NB4 (cell line): ENCODE results near the gene BICRA.

Experiments
- DNase-seq: peaks from one replicate; pipeline ENCODE4 v3.0.0; 2010; ENCODE audit warnings: low read depth
- H3K4me3 ChIP-seq: one replicate; pipeline ENCODE4 v1.5.1; 2011; ENCODE audit warnings: mild to moderate bottlenecking, low read depth, low read length, moderate library complexity
- CTCF ChIP-seq: IDR thresholded peaks from one replicate; pipeline ENCODE4 v1.5.1; 2012; ENCODE audit warnings: low read depth, low read length
- MAX ChIP-seq: IDR thresholded peaks from 2 replicates; pipeline ENCODE4 v1.6.1; 2011; ENCODE audit warnings: low read depth, low read length
- MYC ChIP-seq: IDR thresholded peaks from 2 replicates; pipeline ENCODE4 v1.6.1; 2011; ENCODE audit warnings: low read depth, low read length
- POLR2A ChIP-seq: IDR thresholded peaks from 2 replicates; pipeline ENCODE4 v1.6.1; 2011; ENCODE audit warnings: mild to moderate bottlenecking; ENCODE audit not compliant: insufficient read length; ENCODE audit errors: extremely low read depth

The BICRA gene

DNA sequence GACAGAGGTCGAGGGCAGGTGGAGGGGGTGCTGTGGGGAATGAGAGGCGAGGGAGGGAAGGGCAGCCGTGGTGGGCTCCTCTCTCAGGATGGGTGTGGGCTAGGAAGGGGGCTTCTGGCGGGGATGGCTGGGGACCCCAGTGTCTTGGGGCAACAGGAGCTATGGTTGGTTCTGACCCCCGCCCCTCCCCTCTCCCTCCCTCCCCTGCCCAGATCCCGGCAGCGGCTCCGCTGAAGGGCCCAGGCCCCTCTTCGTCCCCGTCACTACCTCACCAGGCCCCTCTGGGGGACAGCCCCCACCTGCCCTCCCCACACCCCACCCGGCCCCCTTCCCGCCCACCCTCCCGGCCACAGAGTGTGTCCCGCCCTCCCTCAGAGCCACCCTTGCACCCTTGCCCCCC lies 85.0 kb downstream of the BICRA start:
- no peak overlapping the region for H3K4me3 ChIP-seq
- TF ChIP-seq MAX, result no peak
- TF ChIP-seq MYC, result no peak
- TF ChIP-seq CTCF, result no peak
- TF ChIP-seq POLR2A, result no peak
- no peak for DNase-seq

DNA sequence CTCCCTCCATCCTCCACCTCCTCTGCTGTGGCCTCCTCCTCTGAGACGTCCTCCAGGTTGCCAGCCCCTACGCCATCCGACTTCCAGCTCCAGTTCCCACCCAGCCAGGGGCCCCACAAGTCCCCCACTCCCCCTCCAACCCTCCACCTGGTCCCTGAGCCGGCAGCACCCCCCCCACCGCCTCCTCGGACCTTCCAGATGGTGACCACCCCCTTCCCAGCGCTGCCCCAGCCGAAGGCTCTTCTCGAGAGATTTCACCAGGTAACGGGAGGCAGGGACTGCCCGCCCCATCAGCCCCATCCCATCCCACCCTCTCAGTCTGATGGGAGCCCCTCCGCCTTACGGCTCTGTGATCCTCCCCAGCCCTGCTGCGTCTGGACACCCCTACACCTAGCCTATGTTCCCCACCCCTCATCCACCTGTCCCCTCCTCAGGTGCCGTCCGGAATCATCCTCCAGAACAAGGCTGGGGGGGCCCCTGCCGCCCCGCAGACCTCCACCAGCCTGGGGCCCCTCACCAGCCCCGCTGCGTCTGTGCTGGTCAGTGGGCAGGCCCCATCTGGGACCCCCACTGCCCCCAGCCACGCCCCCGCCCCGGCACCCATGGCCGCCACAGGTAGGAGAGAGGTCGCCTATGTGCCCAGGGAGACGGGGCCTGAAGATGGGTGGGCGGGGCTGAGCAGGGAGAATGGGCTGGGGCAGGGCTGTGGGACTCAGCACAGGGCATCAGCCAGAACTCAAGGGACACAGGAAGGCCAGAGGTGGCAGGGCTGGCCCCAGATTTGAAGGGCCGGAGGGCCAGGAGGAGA lies 85.7 kb downstream of the BICRA start:
- no peak for DNase-seq
- no peak overlapping the region for H3K4me3 ChIP-seq
- TF ChIP-seq MYC, result no peak
- no peak for TF ChIP-seq CTCF
- no peak for TF ChIP-seq POLR2A
- TF ChIP-seq MAX, result no peak

- no peak for TF ChIP-seq MYC
- DNase-seq, result no peak
- no peak overlapping the region for H3K4me3 ChIP-seq
These were observed 86.8 kb downstream of the BICRA start for GRCh38 chr19:47695533-47696262.

- no peak overlapping the region for H3K4me3 ChIP-seq
- DNase-seq, result no peak
- TF ChIP-seq POLR2A (no peak), MYC (no peak), CTCF (no peak), MAX (no peak)
These were observed 87.7 kb downstream of the BICRA start for GRCh38 chr19:47696635-47697034.

- peak; percentile 96 for DNase-seq
- TF ChIP-seq CTCF, result peak; percentile 100
- 0 out of 2 replicates have a peak, but pooled peaks have one; percentile 66 for TF ChIP-seq MYC
- TF ChIP-seq MAX, result 0 out of 2 replicates have a peak, but pooled peaks have one; percentile 34
- TF ChIP-seq POLR2A, result no peak
- no peak overlapping the region for H3K4me3 ChIP-seq
These were observed 89.1 kb downstream of the BICRA start for GRCh38 chr19:47697863-47698609.
